ENCODE results near the gene ZNF608. TPM values are rescaled to one million over a fixed set of nuclear protein-coding genes. Genes with fewer than 3 reads are reported as not detected.

Gene ZNF608
- total and polyA plus RNA-seq, 2 experiments from 2014 or later: 20.5 to 42.4 TPM

DNA sequence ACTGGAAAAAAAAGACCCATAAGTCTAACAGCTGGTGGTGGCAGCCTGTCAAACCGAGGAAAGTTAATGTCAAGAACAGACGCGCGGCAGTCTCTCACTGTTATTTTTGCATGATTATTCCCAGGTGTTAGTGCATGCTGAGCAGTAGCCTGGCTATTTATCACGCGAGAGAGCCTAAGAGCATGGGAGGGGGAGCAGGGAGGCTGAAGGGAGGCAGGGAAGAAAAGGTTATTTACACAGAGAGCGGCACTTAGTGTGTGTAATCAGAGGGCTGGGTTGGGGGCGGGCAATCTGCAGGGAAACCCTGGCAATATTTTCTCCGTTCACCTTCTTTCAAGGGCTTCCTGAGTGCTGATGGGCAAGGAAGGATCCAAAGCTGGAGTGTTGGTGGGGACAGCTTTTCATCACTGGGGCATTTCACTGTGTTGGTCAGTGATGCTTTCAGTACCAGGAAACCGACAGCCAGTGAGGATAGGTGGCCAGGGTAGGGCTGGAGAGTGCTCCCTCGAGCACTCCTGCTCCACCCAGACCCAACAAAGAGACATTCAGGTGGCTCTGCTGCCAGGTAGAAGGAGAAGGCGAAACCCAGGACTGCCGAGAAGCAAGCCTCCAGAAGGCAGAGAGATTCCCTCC is 39.6 kb downstream of the ZNF608 start:
- peaks cover 3% of the 10 kb centered on the region for H3K27me3 Mint-ChIP-seq (ENCODE audit: insufficient read depth, low read depth, poor library complexity)
- H4K20me1 ChIP-seq (replicated peaks; ENCODE audit: insufficient read depth): peaks cover 5% of the 10 kb centered on the region
- peak overlapping the region; percentile 6 for H3K4me2 ChIP-seq

More for the DNA sequence above, 39.6 kb downstream of the ZNF608 start:
- H3K27ac Mint-ChIP-seq: no peak overlapping the region
- H3F3A ChIP-seq (replicated peaks; ENCODE audit: low read depth): no peaks in the 10 kb centered on the region
- no peaks in the 10 kb centered on the region for H3K9me3 Mint-ChIP-seq
- peaks cover 96% of the 10 kb centered on the region for H3K4me1 Mint-ChIP-seq
- H3K36me3 ChIP-seq (ENCODE audit: insufficient read depth): no peaks in the 10 kb centered on the region
- H3K27ac ChIP-seq (ENCODE audit: low read depth): peak overlapping the region; percentile 58; the same call in 1 of the 2 replicates
- no peaks in the 10 kb centered on the region for H3K27me3 ChIP-seq (ENCODE audit: insufficient read depth)
- ATAC-seq (peak; percentile 59), DNase-seq (ENCODE audit: low spot score) (peak; percentile 44)
- H3K4me1 ChIP-seq (ENCODE audit: insufficient read depth): peaks cover 68% of the 10 kb centered on the region
- H3K9me2 ChIP-seq (ENCODE audit: insufficient read depth): no peaks in the 10 kb centered on the region
- peaks cover 99% of the 10 kb centered on the region for H3K79me2 ChIP-seq (replicated peaks; ENCODE audit: insufficient read depth)
- TF ChIP-seq POLR2AphosphoS5 (IDR thresholded peaks at IDR 0.05; ENCODE audit: low read depth) (no peak), NANOG (IDR thresholded peaks at IDR 0.05; ENCODE audit: borderline replicate concordance) (no peak), ZNF114 (CRISPR knock-in tag; IDR thresholded peaks at IDR 0.05) (no peak), EZH2phosphoT487 (IDR thresholded peaks at IDR 0.05; ENCODE audit: unreplicated experiment) (no peak), STAT1 (IDR thresholded peaks at IDR 0.05; ENCODE audit: unreplicated experiment) (no peak), ZNF331 (CRISPR knock-in tag; IDR thresholded peaks at IDR 0.05; ENCODE audit: low read depth) (no peak), REST (IDR thresholded peaks at IDR 0.05; ENCODE audit: unreplicated experiment) (no peak), CREB1 (CRISPR knock-in tag; IDR thresholded peaks at IDR 0.05; ENCODE audit: low read depth) (no peak), EZH2 (IDR thresholded peaks at IDR 0.05; ENCODE audit: low read depth, unreplicated experiment) (no peak), ETS1 (IDR thresholded peaks at IDR 0.05) (no peak), JUNB (IDR thresholded peaks at IDR 0.05; ENCODE audit: unreplicated experiment) (no peak)
- TF ChIP-seq, protein P1, sequence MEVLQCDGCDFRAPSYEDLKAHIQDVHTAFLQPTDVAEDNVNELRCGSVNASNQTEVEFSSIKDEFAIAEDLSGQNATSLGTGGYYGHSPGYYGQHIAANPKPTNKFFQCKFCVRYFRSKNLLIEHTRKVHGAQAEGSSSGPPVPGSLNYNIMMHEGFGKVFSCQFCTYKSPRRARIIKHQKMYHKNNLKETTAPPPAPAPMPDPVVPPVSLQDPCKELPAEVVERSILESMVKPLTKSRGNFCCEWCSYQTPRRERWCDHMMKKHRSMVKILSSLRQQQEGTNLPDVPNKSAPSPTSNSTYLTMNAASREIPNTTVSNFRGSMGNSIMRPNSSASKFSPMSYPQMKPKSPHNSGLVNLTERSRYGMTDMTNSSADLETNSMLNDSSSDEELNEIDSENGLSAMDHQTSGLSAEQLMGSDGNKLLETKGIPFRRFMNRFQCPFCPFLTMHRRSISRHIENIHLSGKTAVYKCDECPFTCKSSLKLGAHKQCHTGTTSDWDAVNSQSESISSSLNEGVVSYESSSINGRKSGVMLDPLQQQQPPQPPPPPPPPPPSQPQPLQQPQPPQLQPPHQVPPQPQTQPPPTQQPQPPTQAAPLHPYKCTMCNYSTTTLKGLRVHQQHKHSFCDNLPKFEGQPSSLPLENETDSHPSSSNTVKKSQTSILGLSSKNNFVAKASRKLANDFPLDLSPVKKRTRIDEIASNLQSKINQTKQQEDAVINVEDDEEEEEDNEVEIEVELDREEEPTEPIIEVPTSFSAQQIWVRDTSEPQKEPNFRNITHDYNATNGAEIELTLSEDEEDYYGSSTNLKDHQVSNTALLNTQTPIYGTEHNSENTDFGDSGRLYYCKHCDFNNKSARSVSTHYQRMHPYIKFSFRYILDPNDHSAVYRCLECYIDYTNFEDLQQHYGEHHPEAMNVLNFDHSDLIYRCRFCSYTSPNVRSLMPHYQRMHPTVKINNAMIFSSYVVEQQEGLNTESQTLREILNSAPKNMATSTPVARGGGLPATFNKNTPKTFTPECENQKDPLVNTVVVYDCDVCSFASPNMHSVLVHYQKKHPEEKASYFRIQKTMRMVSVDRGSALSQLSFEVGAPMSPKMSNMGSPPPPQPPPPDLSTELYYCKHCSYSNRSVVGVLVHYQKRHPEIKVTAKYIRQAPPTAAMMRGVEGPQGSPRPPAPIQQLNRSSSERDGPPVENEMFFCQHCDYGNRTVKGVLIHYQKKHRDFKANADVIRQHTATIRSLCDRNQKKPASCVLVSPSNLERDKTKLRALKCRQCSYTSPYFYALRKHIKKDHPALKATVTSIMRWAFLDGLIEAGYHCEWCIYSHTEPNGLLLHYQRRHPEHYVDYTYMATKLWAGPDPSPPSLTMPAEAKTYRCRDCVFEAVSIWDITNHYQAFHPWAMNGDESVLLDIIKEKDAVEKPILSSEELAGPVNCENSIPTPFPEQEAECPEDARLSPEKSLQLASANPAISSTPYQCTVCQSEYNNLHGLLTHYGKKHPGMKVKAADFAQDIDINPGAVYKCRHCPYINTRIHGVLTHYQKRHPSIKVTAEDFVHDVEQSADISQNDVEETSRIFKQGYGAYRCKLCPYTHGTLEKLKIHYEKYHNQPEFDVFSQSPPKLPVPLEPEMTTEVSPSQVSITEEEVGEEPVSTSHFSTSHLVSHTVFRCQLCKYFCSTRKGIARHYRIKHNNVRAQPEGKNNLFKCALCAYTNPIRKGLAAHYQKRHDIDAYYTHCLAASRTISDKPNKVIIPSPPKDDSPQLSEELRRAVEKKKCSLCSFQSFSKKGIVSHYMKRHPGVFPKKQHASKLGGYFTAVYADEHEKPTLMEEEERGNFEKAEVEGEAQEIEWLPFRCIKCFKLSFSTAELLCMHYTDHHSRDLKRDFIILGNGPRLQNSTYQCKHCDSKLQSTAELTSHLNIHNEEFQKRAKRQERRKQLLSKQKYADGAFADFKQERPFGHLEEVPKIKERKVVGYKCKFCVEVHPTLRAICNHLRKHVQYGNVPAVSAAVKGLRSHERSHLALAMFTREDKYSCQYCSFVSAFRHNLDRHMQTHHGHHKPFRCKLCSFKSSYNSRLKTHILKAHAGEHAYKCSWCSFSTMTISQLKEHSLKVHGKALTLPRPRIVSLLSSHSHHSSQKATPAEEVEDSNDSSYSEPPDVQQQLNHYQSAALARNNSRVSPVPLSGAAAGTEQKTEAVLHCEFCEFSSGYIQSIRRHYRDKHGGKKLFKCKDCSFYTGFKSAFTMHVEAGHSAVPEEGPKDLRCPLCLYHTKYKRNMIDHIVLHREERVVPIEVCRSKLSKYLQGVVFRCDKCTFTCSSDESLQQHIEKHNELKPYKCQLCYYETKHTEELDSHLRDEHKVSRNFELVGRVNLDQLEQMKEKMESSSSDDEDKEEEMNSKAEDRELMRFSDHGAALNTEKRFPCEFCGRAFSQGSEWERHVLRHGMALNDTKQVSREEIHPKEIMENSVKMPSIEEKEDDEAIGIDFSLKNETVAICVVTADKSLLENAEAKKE (CRISPR knock-in tag; IDR thresholded peaks at IDR 0.05): no peak
- TF ChIP-seq, protein P2, sequence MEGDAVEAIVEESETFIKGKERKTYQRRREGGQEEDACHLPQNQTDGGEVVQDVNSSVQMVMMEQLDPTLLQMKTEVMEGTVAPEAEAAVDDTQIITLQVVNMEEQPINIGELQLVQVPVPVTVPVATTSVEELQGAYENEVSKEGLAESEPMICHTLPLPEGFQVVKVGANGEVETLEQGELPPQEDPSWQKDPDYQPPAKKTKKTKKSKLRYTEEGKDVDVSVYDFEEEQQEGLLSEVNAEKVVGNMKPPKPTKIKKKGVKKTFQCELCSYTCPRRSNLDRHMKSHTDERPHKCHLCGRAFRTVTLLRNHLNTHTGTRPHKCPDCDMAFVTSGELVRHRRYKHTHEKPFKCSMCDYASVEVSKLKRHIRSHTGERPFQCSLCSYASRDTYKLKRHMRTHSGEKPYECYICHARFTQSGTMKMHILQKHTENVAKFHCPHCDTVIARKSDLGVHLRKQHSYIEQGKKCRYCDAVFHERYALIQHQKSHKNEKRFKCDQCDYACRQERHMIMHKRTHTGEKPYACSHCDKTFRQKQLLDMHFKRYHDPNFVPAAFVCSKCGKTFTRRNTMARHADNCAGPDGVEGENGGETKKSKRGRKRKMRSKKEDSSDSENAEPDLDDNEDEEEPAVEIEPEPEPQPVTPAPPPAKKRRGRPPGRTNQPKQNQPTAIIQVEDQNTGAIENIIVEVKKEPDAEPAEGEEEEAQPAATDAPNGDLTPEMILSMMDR (conservative IDR thresholded peaks at IDR 0.05; ENCODE audit: low read depth in 2 of 2): no peak
- no peak overlapping the region for H2AFZ ChIP-seq
- peaks cover 3% of the 10 kb centered on the region; the same call in 2 of the 3 replicates for H3K36me3 Mint-ChIP-seq (ENCODE audit: low read depth)
- no peak overlapping the region; the same call in 1 of the 2 replicates for H3K4me3 ChIP-seq
- H3K4me3 Mint-ChIP-seq: peak overlapping the region; percentile 9; the same call in 1 of the 3 replicates

All from GM23338 (cell line).